SK-N-SH treated with all-trans-retinoic acid at 6 μM for 48 hours (cell line): ENCODE measurements around the gene ABCA3.

Experiments
- ATAC-seq: fragments of 200-7000 bp; cut with Tn5 transposase; 3 replicates; pipeline ENCODE4 v1.9.1; 2020; ENCODE audit warnings: mild to moderate bottlenecking, moderate library complexity
- BACH2 ChIP-seq: fragments of 250-450 bp; sonication (Bioruptor Pico); IDR thresholded peaks from 2 replicates; pipeline ENCODE4 v1.9.0; 2021; ENCODE audit warnings: mild to moderate bottlenecking, borderline replicate concordance
- CSDC2 ChIP-seq: fragments of 250-450 bp; sonication (Bioruptor Pico); IDR thresholded peaks from 2 replicates; pipeline ENCODE4 v1.5.0; 2020; ENCODE audit warnings: mild to moderate bottlenecking, moderate library complexity
- GLIS3 ChIP-seq: fragments of 250-450 bp; sonication (Bioruptor Pico); IDR thresholded peaks from 2 replicates; pipeline ENCODE4 v1.5.0; 2020; ENCODE audit warnings: mild to moderate bottlenecking, moderate library complexity
- PPARA ChIP-seq: fragments of 250-450 bp; sonication (Bioruptor Pico); IDR thresholded peaks from 2 replicates; pipeline ENCODE4 v1.5.0; 2020; ENCODE audit warnings: mild to moderate bottlenecking, borderline replicate concordance
- RARB ChIP-seq: fragments of 250-450 bp; sonication (Bioruptor Pico); IDR thresholded peaks from 2 replicates; pipeline ENCODE4 v1.8.0; 2021; ENCODE audit warnings: mild to moderate bottlenecking, moderate library complexity
- SNAI2 ChIP-seq: fragments of 250-450 bp; sonication (Bioruptor Pico); IDR thresholded peaks from 2 replicates; pipeline ENCODE4 v1.5.0; 2020; ENCODE audit warnings: mild to moderate bottlenecking, moderate library complexity
- TCF4 ChIP-seq: fragments of 250-450 bp; sonication (Bioruptor Pico); IDR thresholded peaks from 2 replicates; pipeline ENCODE4 v1.8.0; 2021; ENCODE audit warnings: mild to moderate bottlenecking, moderate library complexity, borderline replicate concordance
- TOX ChIP-seq: fragments of 250-450 bp; sonication (Bioruptor Pico); IDR thresholded peaks from 2 replicates; pipeline ENCODE4 v1.8.0; 2021; ENCODE audit warnings: mild to moderate bottlenecking, moderate library complexity, borderline replicate concordance
- ZC3H10 ChIP-seq: fragments of 250-450 bp; sonication (Bioruptor Pico); IDR thresholded peaks from 2 replicates; pipeline ENCODE4 v1.5.1; 2021; ENCODE audit warnings: mild to moderate bottlenecking, moderate library complexity
- ZNF565 ChIP-seq: fragments of 450-650 bp; formaldehyde crosslinking; conservative IDR thresholded peaks from 2 replicates; pipeline ENCODE4 v1.5.0; 2020; ENCODE audit warnings: low read depth, mild to moderate bottlenecking, moderate library complexity
- ZNF70 ChIP-seq: fragments of 450-650 bp; formaldehyde crosslinking; IDR thresholded peaks from 2 replicates; pipeline ENCODE4 v1.5.0; 2020; ENCODE audit warnings: mild to moderate bottlenecking, moderate library complexity
- ZNF8 ChIP-seq: fragments of 450-650 bp; formaldehyde crosslinking; IDR thresholded peaks from 2 replicates; pipeline ENCODE4 v1.5.0; 2020; ENCODE audit warnings: mild to moderate bottlenecking, moderate library complexity
- TF ChIP-seq, protein P1 (sequence below): fragments of 250-450 bp; sonication (Bioruptor Pico); IDR thresholded peaks from 2 replicates; pipeline ENCODE4 v1.8.0; 2021; ENCODE audit warnings: low read depth, mild to moderate bottlenecking, moderate library complexity, borderline replicate concordance
- TF ChIP-seq, protein P2 (sequence below): fragments of 250-450 bp; sonication (Bioruptor Pico); IDR thresholded peaks from 2 replicates; pipeline ENCODE4 v1.5.0; 2020; ENCODE audit warnings: mild to moderate bottlenecking, moderate library complexity
- TF ChIP-seq, protein P3 (sequence below): fragments of 250-450 bp; sonication (Bioruptor Pico); IDR thresholded peaks from 2 replicates; pipeline ENCODE4 v1.5.1; 2020; ENCODE audit warnings: low read depth, mild to moderate bottlenecking, moderate library complexity
- TF ChIP-seq, protein P4 (sequence below): fragments of 250-450 bp; sonication (Bioruptor Pico); IDR thresholded peaks from 2 replicates; pipeline ENCODE4 v1.5.1; 2021; ENCODE audit warnings: mild to moderate bottlenecking, moderate library complexity
- TF ChIP-seq, protein P5 (sequence below): fragments of 250-450 bp; sonication (Bioruptor Pico); IDR thresholded peaks from 2 replicates; pipeline ENCODE4 v1.8.0; 2020; ENCODE audit warnings: mild to moderate bottlenecking, moderate library complexity, borderline replicate concordance

ABCA3 gene

DNA sequence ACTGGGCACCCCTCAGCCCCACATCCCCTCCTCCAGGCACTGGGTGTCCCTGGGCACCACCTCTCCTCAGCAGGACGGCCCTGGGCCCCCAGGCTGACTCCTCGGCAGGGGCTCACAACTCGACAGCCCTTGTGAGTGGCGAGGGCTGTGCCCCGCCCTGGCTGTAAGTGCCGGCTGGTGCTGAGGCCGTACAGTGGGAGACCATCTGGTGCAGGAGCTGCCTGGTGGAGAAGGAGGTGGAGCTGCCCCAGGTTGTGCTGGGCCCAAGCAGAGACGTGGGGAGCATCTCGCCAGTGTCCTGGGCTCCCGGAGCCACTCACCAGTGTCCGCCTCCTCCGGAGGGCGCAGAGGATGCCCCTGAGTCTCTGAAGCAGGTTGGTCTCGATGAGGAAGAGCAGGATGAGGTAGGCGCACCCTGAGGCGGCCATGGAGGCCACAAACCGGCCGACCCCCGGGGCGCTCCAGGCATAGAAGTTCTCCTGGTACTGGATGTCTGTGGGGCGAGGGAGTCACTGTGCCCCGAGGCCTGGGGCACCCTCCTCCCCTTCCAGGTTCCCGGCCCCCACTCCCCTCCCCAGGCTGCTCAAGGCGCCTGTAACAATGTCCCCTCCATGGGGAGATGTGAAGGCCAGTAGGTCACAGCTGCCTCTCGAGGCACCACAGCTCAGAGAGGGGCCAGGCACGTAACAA, 57.5 kb downstream of the ABCA3 start (continued):
- no peak for TF ChIP-seq SNAI2 (CRISPR knock-in tag)

DNA sequence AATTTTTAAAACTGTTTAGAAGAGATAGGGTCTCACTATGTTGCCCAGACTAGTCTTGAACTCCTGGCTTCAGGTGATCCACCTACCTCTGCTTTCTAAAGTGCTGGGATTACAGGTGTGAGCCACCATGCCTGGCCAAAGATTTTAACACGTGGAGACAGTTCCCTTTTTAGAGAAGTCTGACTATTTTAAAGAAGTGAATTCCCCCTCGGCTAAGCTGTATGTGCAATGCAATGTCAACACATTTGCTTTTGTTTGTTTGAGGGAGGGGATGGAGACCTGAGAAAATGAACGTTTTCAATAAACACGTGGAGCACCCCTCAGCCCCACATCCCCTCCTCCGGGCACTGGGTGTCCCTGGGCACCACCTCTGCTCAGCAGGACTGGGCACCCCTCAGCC, 58.3 kb downstream of the ABCA3 start:
- TF ChIP-seq, protein P1, sequence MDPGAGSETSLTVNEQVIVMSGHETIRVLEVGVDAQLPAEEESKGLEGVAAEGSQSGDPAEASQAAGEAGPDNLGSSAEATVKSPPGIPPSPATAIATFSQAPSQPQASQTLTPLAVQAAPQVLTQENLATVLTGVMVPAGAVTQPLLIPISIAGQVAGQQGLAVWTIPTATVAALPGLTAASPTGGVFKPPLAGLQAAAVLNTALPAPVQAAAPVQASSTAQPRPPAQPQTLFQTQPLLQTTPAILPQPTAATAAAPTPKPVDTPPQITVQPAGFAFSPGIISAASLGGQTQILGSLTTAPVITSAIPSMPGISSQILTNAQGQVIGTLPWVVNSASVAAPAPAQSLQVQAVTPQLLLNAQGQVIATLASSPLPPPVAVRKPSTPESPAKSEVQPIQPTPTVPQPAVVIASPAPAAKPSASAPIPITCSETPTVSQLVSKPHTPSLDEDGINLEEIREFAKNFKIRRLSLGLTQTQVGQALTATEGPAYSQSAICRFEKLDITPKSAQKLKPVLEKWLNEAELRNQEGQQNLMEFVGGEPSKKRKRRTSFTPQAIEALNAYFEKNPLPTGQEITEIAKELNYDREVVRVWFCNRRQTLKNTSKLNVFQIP (CRISPR knock-in tag), result no peak
- TF ChIP-seq, protein P2, sequence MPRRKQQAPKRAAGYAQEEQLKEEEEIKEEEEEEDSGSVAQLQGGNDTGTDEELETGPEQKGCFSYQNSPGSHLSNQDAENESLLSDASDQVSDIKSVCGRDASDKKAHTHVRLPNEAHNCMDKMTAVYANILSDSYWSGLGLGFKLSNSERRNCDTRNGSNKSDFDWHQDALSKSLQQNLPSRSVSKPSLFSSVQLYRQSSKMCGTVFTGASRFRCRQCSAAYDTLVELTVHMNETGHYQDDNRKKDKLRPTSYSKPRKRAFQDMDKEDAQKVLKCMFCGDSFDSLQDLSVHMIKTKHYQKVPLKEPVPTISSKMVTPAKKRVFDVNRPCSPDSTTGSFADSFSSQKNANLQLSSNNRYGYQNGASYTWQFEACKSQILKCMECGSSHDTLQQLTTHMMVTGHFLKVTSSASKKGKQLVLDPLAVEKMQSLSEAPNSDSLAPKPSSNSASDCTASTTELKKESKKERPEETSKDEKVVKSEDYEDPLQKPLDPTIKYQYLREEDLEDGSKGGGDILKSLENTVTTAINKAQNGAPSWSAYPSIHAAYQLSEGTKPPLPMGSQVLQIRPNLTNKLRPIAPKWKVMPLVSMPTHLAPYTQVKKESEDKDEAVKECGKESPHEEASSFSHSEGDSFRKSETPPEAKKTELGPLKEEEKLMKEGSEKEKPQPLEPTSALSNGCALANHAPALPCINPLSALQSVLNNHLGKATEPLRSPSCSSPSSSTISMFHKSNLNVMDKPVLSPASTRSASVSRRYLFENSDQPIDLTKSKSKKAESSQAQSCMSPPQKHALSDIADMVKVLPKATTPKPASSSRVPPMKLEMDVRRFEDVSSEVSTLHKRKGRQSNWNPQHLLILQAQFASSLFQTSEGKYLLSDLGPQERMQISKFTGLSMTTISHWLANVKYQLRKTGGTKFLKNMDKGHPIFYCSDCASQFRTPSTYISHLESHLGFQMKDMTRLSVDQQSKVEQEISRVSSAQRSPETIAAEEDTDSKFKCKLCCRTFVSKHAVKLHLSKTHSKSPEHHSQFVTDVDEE, result no peak
- no peak for TF ChIP-seq TOX
- TF ChIP-seq, protein P3, sequence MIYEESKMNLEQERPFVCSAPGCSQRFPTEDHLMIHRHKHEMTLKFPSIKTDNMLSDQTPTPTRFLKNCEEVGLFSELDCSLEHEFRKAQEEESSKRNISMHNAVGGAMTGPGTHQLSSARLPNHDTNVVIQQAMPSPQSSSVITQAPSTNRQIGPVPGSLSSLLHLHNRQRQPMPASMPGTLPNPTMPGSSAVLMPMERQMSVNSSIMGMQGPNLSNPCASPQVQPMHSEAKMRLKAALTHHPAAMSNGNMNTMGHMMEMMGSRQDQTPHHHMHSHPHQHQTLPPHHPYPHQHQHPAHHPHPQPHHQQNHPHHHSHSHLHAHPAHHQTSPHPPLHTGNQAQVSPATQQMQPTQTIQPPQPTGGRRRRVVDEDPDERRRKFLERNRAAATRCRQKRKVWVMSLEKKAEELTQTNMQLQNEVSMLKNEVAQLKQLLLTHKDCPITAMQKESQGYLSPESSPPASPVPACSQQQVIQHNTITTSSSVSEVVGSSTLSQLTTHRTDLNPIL, result no peak
- TF ChIP-seq ZNF70 (CRISPR knock-in tag), result no peak
- TF ChIP-seq GLIS3 (CRISPR knock-in tag), result no peak
- TF ChIP-seq ZNF8 (CRISPR knock-in tag), result no peak
- no peak for TF ChIP-seq ZC3H10 (CRISPR knock-in tag)
- TF ChIP-seq TCF4 (CRISPR knock-in tag), result no peak
- TF ChIP-seq BACH2 (CRISPR knock-in tag), result no peak
- no peak for TF ChIP-seq RARB
- no peak for TF ChIP-seq PPARA (CRISPR knock-in tag)
- no peak for ATAC-seq

DNA sequence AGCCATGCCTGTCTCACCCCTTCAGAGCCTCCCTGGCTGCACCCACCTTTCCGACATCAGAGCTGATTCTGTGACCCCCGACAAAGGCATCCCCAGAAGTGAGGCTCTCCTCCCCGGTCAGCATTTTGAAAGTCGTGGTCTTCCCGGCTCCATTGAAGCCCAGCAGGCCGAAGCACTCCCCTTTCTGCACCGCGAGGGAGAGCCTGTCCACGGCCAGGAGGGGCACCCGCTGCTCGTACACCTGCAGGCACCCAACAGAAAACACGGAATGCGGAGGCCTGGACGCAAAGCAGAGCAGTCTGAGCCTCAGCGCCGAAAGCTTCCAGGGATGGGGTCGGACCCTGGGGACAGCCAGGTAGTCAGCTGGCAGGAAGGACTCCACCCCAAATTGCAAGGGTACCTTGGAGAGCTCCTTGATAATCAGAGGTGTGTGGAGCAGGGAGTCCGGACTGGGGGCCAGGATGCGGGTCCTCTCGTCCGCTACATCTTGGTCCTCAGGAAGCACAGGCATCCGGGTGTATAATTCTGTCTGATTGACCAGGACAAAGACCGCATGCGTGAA, 59.5 kb downstream of the ABCA3 start:
- no peak for ATAC-seq
- no peak for TF ChIP-seq CSDC2 (CRISPR knock-in tag)

DNA sequence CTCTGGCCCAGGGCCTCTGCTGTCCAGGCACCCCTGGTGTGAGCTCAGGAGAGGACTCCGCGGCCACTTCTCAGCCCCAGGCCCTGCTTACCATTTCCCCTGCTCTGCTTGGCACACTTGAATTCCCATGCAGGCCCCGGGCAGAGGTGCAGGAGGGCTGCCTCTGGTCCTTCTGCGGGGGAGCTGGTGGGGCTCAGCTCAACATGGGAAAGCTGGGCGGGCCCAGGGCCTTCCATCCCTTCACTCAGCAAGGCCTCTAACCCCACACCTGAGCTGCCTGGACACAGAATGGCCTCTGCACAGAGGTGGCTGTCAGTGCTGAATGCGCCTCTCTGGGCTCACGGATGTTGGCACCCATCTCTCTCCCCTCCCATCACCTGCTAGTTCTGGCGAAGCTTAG, 60.1 kb downstream of the ABCA3 start:
- ATAC-seq, result no peak

DNA sequence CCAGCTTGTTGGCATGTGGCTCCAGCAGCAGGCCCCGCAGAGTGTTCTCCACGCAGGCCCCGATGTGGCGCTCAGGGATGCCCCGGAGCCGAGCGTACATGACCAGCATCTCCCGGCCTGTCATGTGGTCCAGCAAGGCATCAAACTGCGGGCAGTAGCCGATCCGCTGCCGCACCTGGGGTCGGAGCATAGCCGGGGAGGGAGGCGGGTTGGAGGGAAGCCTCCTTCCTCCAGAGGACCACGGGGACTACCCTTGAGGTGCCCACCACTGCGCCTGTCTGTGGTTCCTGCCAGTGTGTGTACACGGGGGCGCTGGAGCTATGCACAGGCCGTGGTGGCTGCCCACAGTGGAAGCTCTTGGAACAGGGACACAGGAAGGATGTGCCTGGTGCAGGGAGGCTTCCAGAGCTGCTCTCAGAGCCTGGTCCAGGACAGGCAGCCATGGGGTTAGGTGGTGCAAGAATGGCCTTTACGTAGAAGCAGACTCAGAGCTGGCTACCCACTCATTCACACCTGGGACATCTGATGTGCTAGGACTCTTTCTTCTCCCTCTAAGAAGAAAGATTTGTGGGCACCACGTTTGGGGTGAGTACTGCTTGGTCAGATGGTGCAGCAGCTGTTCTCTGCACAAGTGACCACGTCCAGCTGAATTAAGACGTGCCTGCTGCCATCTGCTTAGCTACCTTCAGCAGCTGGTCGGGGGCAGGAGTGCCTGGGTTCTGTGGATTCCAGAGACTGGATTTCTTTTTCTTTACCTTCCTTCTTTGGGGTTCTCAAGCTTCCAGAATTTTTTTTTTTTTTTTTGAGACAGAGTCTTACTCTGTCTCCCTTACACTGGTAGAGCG, 61.4 kb downstream of the ABCA3 start:
- ATAC-seq, result no peak
- no peak for TF ChIP-seq CSDC2 (CRISPR knock-in tag)
- no peak for TF ChIP-seq ZC3H10 (CRISPR knock-in tag)
- no peak for TF ChIP-seq ZNF565 (CRISPR knock-in tag)
- TF ChIP-seq GLIS3 (CRISPR knock-in tag), result no peak
- no peak for TF ChIP-seq BACH2 (CRISPR knock-in tag)
- TF ChIP-seq ZNF8 (CRISPR knock-in tag), result no peak
- no peak for TF ChIP-seq TOX
- TF ChIP-seq, protein P4, sequence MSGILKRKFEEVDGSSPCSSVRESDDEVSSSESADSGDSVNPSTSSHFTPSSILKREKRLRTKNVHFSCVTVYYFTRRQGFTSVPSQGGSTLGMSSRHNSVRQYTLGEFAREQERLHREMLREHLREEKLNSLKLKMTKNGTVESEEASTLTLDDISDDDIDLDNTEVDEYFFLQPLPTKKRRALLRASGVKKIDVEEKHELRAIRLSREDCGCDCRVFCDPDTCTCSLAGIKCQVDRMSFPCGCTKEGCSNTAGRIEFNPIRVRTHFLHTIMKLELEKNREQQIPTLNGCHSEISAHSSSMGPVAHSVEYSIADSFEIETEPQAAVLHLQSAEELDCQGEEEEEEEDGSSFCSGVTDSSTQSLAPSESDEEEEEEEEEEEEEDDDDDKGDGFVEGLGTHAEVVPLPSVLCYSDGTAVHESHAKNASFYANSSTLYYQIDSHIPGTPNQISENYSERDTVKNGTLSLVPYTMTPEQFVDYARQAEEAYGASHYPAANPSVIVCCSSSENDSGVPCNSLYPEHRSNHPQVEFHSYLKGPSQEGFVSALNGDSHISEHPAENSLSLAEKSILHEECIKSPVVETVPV (CRISPR knock-in tag), result no peak
- TF ChIP-seq, protein P2, result no peak
- TF ChIP-seq, protein P5, sequence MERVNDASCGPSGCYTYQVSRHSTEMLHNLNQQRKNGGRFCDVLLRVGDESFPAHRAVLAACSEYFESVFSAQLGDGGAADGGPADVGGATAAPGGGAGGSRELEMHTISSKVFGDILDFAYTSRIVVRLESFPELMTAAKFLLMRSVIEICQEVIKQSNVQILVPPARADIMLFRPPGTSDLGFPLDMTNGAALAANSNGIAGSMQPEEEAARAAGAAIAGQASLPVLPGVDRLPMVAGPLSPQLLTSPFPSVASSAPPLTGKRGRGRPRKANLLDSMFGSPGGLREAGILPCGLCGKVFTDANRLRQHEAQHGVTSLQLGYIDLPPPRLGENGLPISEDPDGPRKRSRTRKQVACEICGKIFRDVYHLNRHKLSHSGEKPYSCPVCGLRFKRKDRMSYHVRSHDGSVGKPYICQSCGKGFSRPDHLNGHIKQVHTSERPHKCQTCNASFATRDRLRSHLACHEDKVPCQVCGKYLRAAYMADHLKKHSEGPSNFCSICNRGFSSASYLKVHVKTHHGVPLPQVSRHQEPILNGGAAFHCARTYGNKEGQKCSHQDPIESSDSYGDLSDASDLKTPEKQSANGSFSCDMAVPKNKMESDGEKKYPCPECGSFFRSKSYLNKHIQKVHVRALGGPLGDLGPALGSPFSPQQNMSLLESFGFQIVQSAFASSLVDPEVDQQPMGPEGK (CRISPR knock-in tag), result no peak

More for the DNA sequence above, 60.1 kb downstream of the ABCA3 start:
- no peak for TF ChIP-seq GLIS3 (CRISPR knock-in tag)
- TF ChIP-seq, protein P3, result no peak
